ENCODE data around the gene TP53TG5. TPM values are rescaled to one million over a fixed set of nuclear protein-coding genes. Genes with fewer than 3 reads are reported as not detected.
A peak's percentile ranks its signal among the peaks of the same experiment; 100 is the strongest.

TP53TG5 gene
- total and polyA plus RNA-seq, 3 experiments from 2014 or later, result not detected

GRCh38 chr20:45341939-45342854 lies 35.9 kb downstream of the TP53TG5 start:
- no peak for DNase-seq
- no peak overlapping the region for H3K4me3 Mint-ChIP-seq
- peaks cover 0 to 3% of the 10 kb centered on the region in 2 donors for H3K27me3 Mint-ChIP-seq
- no peak overlapping the region for H3K4me3 ChIP-seq (ENCODE audit: low read length)
- H3K4me1 ChIP-seq (ENCODE audit: insufficient read depth, low read length), result peaks cover under 1% of the 10 kb centered on the region
- no peaks in the 10 kb centered on the region for H3K9me3 ChIP-seq (ENCODE audit: low read length)
- no peak overlapping the region for H3K27ac Mint-ChIP-seq
- H3K36me3 Mint-ChIP-seq, result no peaks in the 10 kb centered on the region
- H3K27me3 ChIP-seq (ENCODE audit: insufficient read depth, low read length, poor library complexity, severe bottlenecking), result no peaks in the 10 kb centered on the region
- no peaks in the 10 kb centered on the region for H3K9me3 Mint-ChIP-seq
- peaks cover 5 to 7% (median 7%) of the 10 kb centered on the region in 3 donors for H3K4me1 Mint-ChIP-seq
- CTCF ChIA-PET, result interaction anchor here (0.9 kb wide), 1 partner anchor 429 kb away, joined by 3 read pairs; no protein-coding TSS in a partner anchor
- H3K36me3 ChIP-seq (ENCODE audit: insufficient read depth, low read length), result no peaks in the 10 kb centered on the region
- POLR2A ChIA-PET, result no interaction called here
- H3K27ac ChIP-seq (ENCODE audit: low read depth, low read length), result no peak overlapping the region

DNA sequence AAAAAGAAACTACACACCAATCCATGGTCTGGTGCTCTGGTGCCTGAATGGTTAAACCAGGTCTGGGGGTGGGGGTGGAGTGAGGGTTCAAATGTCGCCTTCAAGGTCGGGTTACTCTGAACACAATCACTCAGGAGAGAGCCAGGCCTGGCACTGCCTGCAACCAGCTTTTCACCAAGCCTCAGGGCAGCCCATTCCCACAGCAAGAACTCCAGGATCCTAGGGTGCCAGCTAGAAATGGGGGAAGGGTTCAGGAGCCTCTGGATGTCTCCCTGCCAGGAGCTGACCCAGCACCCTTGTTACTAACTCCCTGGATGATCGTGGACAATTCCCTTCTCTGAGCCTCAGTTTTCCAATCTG lies 36.6 kb downstream of the TP53TG5 start:
- Histone ChIP-seq H3K4me3 (ENCODE audit: low read length) (no peak overlapping the region), H3K4me1 (ENCODE audit: insufficient read depth, low read length) (no peaks in the 10 kb centered on the region), H3K36me3 (ENCODE audit: insufficient read depth, low read length) (no peaks in the 10 kb centered on the region), H3K27ac (ENCODE audit: low read depth, low read length) (no peak overlapping the region), H3K9me3 (ENCODE audit: low read length) (no peaks in the 10 kb centered on the region), H3K27me3 (ENCODE audit: insufficient read depth, low read length, poor library complexity, severe bottlenecking) (no peaks in the 10 kb centered on the region)
- no peaks in the 10 kb centered on the region for H3K36me3 Mint-ChIP-seq
- CTCF ChIA-PET, result interaction anchor here (0.9 kb wide), 1 partner anchor 429 kb away, joined by 3 read pairs; no protein-coding TSS in a partner anchor
- POLR2A ChIA-PET, result no interaction called here
- peaks cover 0 to under 1% of the 10 kb centered on the region in 2 donors for H3K27me3 Mint-ChIP-seq
- H3K4me1 Mint-ChIP-seq, result peaks cover 0 to 2% (median 1%) of the 10 kb centered on the region in 3 donors
- no peak overlapping the region for H3K27ac Mint-ChIP-seq
- DNase-seq, result no peak
- no peaks in the 10 kb centered on the region for H3K9me3 Mint-ChIP-seq
- H3K4me3 Mint-ChIP-seq, result no peak overlapping the region

- no peak for DNase-seq
- Mint-ChIP-seq H3K9me3 (no peaks in the 10 kb centered on the region), H3K36me3 (no peaks in the 10 kb centered on the region), H3K27ac (peak overlapping the region in 1 of 8 donors; percentile 63), H3K27me3 (no peaks in the 10 kb centered on the region), H3K4me1 (no peaks in the 10 kb centered on the region), H3K4me3 (no peak overlapping the region)
- H3K36me3 ChIP-seq (ENCODE audit: insufficient read depth, low read length), result no peaks in the 10 kb centered on the region
- ChIA-PET CTCF (no interaction called here), POLR2A (no interaction called here)
- no peak overlapping the region for H3K4me3 ChIP-seq (ENCODE audit: low read length)
- no peaks in the 10 kb centered on the region for H3K9me3 ChIP-seq (ENCODE audit: low read length)
- no peaks in the 10 kb centered on the region for H3K27me3 ChIP-seq (ENCODE audit: insufficient read depth, low read length, poor library complexity, severe bottlenecking)
- no peaks in the 10 kb centered on the region for H3K4me1 ChIP-seq (ENCODE audit: insufficient read depth, low read length)
- no peak overlapping the region for H3K27ac ChIP-seq (ENCODE audit: low read depth, low read length)
Observed at GRCh38 chr20:45340951-45341350, 37.2 kb downstream of the TP53TG5 start.

DNA sequence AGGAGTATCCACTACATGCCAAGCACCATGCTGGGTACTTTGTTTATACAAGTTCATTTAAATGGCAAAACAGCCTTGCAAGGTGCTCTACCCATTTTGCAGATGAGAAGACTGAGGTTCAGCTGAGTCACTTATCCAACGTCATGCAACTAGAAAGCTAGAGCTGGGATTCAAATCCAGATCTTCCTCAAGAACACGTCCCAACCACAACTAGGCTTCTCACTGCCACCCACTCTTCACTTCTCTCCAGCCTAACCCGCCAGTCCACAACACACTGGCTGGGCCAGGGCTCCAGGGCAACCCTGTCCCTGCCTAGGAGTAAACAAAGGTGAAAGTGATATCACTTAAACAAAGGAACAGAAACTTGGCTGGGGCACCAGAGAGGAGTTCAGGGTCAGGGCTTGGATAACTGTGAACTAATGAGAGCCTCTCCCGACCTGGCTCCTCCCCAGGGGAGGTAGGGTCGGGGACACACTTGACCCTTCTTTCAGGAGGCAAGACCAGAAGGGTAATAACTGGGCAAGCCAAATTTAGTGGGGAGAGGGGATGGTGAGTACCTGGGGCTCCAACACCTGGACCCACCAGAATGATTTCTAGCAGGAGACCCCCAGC lies 37.8 kb downstream of the TP53TG5 start:
- H3K4me3 Mint-ChIP-seq, result no peak overlapping the region
- Histone ChIP-seq H3K27ac (ENCODE audit: low read depth, low read length) (no peak overlapping the region), H3K27me3 (ENCODE audit: insufficient read depth, low read length, poor library complexity, severe bottlenecking) (no peaks in the 10 kb centered on the region), H3K9me3 (ENCODE audit: low read length) (no peaks in the 10 kb centered on the region), H3K4me1 (ENCODE audit: insufficient read depth, low read length) (no peaks in the 10 kb centered on the region), H3K4me3 (ENCODE audit: low read length) (no peak overlapping the region), H3K36me3 (ENCODE audit: insufficient read depth, low read length) (no peaks in the 10 kb centered on the region)
- H3K36me3 Mint-ChIP-seq, result no peaks in the 10 kb centered on the region
- no peaks in the 10 kb centered on the region for H3K9me3 Mint-ChIP-seq
- no peak for DNase-seq
- H3K27me3 Mint-ChIP-seq, result no peaks in the 10 kb centered on the region
- H3K27ac Mint-ChIP-seq, result no peak overlapping the region
- ChIA-PET POLR2A (interaction anchor here (1.3 kb wide), 1 partner anchor 8 kb away, joined by 3 read pairs; the partner anchor contains the start of gene SDC4), CTCF (no interaction called here)
- no peaks in the 10 kb centered on the region for H3K4me1 Mint-ChIP-seq

DNA sequence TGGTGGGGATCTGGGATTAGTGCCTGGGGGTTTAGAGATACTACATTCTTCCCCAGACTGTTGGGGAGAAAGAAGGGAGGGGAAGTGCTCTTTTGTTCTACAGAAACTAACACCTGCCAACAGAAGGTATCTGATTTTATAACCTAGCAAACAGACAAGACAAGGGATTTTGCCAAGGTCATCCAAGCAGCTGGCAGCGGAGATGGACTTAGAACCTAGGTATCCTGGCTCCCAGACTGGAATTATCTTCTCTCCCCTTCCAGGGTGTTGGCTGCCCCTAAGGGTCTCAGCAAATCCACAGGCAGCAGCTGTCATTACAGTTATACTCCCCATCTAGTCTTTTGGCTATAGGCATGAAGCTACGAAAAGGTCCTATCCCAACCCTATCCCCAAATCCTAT lies 38.3 kb downstream of the TP53TG5 start:
- Histone ChIP-seq H3K9me3 (ENCODE audit: low read length) (no peaks in the 10 kb centered on the region), H3K36me3 (ENCODE audit: insufficient read depth, low read length) (no peaks in the 10 kb centered on the region), H3K27me3 (ENCODE audit: insufficient read depth, low read length, poor library complexity, severe bottlenecking) (no peaks in the 10 kb centered on the region), H3K27ac (ENCODE audit: low read depth, low read length) (no peak overlapping the region), H3K4me3 (ENCODE audit: low read length) (no peak overlapping the region), H3K4me1 (ENCODE audit: insufficient read depth, low read length) (no peaks in the 10 kb centered on the region)
- ChIA-PET CTCF (no interaction called here), POLR2A (interaction anchor here (1.3 kb wide), 1 partner anchor 9 kb away, joined by 3 read pairs; the partner anchor contains the start of gene SDC4)
- Mint-ChIP-seq H3K36me3 (no peaks in the 10 kb centered on the region), H3K9me3 (no peaks in the 10 kb centered on the region), H3K4me3 (no peak overlapping the region), H3K4me1 (no peaks in the 10 kb centered on the region), H3K27ac (peak overlapping the region in 1 of 8 donors; percentile 82), H3K27me3 (no peaks in the 10 kb centered on the region)
- no peak for DNase-seq

DNA sequence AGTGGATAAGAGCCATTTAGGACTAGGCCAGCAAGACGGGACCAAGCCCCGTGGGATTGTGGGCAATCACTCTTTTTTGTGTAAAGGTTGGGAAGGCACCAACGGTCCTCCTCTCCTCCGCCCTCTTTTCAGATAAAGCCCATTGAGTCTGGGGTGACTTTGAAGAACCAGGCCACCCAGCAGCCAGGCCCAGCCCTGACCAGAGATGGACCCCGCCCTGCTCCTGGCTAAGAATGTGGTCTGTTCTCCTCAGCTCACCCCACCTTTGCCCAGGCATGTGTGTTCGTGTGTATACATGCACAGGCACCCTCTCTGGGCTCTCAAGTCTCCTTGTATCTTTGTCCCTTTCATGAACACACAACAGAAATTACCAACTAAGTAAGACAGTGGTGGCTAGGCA lies 39.0 kb downstream of the TP53TG5 start:
- CTCF ChIA-PET, result no interaction called here
- H3K27ac Mint-ChIP-seq, result no peak overlapping the region

GRCh38 chr20:45338121-45339030 lies 39.7 kb downstream of the TP53TG5 start:
- Mint-ChIP-seq H3K36me3 (no peaks in the 10 kb centered on the region), H3K27ac (no peak overlapping the region), H3K9me3 (no peaks in the 10 kb centered on the region), H3K4me3 (no peak overlapping the region), H3K27me3 (no peaks in the 10 kb centered on the region), H3K4me1 (no peaks in the 10 kb centered on the region)
- Histone ChIP-seq H3K9me3 (ENCODE audit: low read length) (no peaks in the 10 kb centered on the region), H3K36me3 (ENCODE audit: insufficient read depth, low read length) (no peaks in the 10 kb centered on the region), H3K4me1 (ENCODE audit: insufficient read depth, low read length) (no peaks in the 10 kb centered on the region), H3K27ac (ENCODE audit: low read depth, low read length) (peak overlapping the region; percentile 14), H3K4me3 (ENCODE audit: low read length) (no peak overlapping the region), H3K27me3 (ENCODE audit: insufficient read depth, low read length, poor library complexity, severe bottlenecking) (no peaks in the 10 kb centered on the region)
- ChIA-PET POLR2A (no interaction called here), CTCF (no interaction called here)
- no peak for DNase-seq

More for the DNA sequence above, 39.0 kb downstream of the TP53TG5 start:
- Histone ChIP-seq H3K4me3 (ENCODE audit: low read length) (no peak overlapping the region), H3K36me3 (ENCODE audit: insufficient read depth, low read length) (no peaks in the 10 kb centered on the region), H3K27ac (ENCODE audit: low read depth, low read length) (no peak overlapping the region), H3K27me3 (ENCODE audit: insufficient read depth, low read length, poor library complexity, severe bottlenecking) (no peaks in the 10 kb centered on the region), H3K9me3 (ENCODE audit: low read length) (no peaks in the 10 kb centered on the region), H3K4me1 (ENCODE audit: insufficient read depth, low read length) (no peaks in the 10 kb centered on the region)
- Mint-ChIP-seq H3K36me3 (no peaks in the 10 kb centered on the region), H3K9me3 (no peaks in the 10 kb centered on the region), H3K4me1 (no peaks in the 10 kb centered on the region), H3K27me3 (no peaks in the 10 kb centered on the region), H3K4me3 (no peak overlapping the region)
- POLR2A ChIA-PET, result interaction anchor here (1.3 kb wide), 1 partner anchor 9 kb away, joined by 3 read pairs; the partner anchor contains the start of gene SDC4
- no peak for DNase-seq

Data from CD8-positive, alpha-beta memory T cell (primary cell).